Epithelial cell of esophagus (primary cell): ENCODE results near the gene ACTR2.

Experiments
- DNase-seq: peaks from one replicate; pipeline ENCODE4 v3.0.0; 2010; ENCODE audit warnings: low read depth
- H3K4me3 ChIP-seq: 2 replicates; pipeline ENCODE4 v1.5.1; 2011; ENCODE audit warnings: mild to moderate bottlenecking, low read length, control low read depth
- TF ChIP-seq, protein P1 (sequence below): IDR thresholded peaks from 2 replicates; pipeline ENCODE4 v1.5.1; 2011; ENCODE audit warnings: low read depth, mild to moderate bottlenecking, low read length, control low read depth, inconsistent platforms; ENCODE audit not compliant: insufficient read depth; ENCODE audit errors: missing control alignments

ACTR2 gene

DNA sequence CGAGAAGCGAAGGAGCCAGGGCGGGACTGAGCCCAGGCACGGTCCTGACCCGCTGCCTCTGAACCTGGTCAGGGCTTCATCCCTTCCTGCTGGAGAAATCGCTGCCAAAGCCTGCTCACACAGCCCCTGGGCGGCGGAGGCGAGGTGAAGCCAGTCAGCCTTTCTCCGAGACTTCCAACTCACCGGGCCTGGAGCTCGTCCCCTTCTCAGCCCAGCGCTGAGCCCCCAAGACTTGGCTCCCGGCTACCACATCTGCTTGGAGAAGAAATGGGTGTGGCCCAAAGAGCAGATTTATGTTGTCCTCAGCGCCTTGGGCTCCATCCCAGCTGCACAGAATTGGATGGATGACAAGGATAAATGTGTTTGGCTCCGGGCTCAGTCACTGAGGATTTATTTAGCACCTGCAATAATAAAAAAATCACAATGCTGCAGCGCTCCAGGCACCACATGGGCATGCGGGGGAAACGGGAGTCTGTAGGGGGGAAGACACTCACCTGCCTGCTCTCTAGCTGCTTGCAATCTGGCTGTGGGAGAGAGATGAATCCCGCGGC, 64.9 kb downstream of the ACTR2 start:
- TF ChIP-seq, protein P1, sequence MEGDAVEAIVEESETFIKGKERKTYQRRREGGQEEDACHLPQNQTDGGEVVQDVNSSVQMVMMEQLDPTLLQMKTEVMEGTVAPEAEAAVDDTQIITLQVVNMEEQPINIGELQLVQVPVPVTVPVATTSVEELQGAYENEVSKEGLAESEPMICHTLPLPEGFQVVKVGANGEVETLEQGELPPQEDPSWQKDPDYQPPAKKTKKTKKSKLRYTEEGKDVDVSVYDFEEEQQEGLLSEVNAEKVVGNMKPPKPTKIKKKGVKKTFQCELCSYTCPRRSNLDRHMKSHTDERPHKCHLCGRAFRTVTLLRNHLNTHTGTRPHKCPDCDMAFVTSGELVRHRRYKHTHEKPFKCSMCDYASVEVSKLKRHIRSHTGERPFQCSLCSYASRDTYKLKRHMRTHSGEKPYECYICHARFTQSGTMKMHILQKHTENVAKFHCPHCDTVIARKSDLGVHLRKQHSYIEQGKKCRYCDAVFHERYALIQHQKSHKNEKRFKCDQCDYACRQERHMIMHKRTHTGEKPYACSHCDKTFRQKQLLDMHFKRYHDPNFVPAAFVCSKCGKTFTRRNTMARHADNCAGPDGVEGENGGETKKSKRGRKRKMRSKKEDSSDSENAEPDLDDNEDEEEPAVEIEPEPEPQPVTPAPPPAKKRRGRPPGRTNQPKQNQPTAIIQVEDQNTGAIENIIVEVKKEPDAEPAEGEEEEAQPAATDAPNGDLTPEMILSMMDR = no peak
- H3K4me3 ChIP-seq = no peak overlapping the region
- DNase-seq = no peak

DNA sequence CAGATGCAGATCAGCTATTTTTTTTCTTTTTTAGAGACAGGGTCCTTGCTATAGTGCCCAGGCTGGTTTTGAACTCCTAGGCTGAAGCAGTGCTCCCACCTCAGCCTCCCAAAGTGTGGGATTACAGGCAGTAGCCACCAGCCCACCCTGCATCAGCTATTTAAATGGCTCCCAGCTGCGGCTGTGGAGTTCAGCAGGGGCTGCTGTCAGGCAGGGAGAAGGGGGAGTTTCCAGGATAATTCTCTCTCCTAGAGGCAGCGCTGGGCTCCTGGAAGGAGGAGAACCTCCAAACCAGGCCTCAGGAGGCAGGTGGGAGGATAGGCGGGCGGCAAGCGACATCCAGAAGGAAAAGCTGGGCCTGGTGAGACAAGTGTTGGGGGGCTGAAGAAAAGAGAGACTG, 65.7 kb downstream of the ACTR2 start:
- DNase-seq = no peak
- TF ChIP-seq, protein P1 = no peak
- H3K4me3 ChIP-seq = no peak overlapping the region

DNA sequence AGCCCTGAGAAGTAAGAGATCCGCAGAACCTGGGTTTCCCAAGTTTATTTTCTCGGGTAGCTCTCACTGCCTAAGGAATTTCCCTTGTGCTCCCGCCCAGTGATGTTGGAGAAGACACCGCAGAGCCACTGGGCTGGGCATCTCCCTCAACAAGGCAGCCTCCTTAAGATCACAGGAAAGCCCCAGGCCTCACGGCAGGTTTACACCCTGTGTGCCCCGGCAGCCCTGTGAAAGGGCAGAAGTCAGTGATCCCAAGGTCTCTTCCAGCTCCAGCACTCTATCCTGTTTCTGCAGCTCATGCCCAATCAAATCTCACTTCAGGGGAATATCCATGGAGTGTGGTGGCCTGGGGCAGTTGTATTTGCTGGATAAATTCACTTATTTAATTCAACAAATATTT, 66.5 kb downstream of the ACTR2 start:
- DNase-seq = no peak
- TF ChIP-seq, protein P1 = no peak
- H3K4me3 ChIP-seq = no peak overlapping the region

DNA sequence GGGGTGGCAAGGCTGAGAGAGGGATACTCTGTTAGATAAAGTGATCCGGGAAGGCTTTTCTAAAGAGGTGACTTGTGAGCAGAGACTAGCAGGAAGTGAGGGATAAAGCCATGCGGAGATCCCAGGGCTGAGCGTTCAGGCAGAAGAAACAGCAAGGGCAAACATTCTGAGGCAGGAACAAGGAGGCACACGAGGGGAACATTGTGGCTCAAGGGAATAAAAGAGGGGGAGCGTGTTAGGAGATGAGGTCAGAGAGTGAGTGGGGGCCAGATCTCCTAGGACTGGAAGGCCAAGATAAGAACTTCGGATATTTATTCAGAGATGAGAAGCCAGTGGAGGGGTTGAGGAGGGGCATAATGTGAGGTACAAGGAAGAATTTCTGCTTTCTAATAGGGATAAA, 67.1 kb downstream of the ACTR2 start:
- TF ChIP-seq, protein P1 = no peak
- DNase-seq = no peak
- no peak overlapping the region for H3K4me3 ChIP-seq

DNA sequence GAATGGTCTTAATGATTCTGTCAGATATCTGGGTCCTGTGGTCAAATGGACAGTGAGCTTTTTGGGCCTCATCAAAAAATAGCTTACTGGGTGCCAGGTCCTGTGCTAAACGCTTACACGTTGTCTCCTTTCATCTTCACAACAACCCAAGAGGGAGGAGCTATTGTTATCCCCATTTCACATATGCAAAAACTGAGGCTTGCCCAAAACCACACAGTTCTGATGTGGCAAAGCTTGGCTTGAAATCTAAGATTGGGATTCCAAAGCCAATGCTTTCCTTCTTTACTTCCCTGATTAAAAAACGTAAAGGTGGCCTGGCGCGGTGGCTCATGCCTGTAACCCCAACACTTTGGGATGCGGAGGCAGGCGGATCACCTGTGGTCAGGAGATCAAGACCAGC, 69.3 kb downstream of the ACTR2 start:
- H3K4me3 ChIP-seq = no peak overlapping the region
- TF ChIP-seq, protein P1 = no peak
- DNase-seq = no peak

DNA sequence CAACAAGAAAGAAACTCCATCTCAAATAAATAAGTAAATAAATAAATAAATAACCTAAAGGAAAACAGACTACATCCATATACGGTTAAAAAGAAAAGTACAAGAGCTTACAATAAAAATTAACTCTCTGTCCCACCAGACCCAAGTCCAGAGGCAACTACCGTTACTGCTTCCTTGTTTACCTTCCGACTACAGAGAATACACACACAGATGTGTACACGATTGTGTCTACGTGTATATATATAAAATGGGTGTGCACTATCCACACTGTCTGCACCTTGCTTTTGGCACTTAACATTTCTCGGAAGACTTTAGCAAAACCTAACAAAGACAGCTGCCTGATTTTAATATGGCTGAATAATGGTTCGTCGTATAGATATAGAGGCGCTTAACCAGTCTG, 69.9 kb downstream of the ACTR2 start:
- TF ChIP-seq, protein P1 = no peak
- DNase-seq = no peak
- H3K4me3 ChIP-seq = no peak overlapping the region

DNA sequence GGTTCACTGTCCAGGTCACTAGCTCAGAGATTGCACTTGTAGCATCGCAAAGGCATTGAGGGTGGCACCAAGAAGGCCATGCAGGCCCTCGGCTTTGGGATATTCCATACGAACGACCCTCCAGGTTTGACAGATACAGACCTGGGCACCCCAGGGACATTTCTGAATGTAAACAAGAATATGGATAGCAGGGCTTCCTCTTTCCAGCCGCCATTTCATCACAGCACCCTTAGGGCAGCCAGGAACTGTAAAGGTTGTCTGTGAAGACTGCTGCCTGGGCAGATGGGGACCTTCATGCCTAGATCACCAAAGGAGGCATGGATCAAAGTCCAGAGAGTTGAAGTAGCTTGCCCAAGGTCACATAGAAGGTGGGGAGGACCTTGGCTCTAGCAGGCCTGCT, 70.5 kb downstream of the ACTR2 start:
- no peak for DNase-seq
- no peak overlapping the region for H3K4me3 ChIP-seq
- TF ChIP-seq, protein P1 = no peak
